HCT116 (cell line): ENCODE results near the gene CNPY3. TPM values are rescaled to one million over a fixed set of nuclear protein-coding genes. Genes with fewer than 3 reads are reported as not detected.

Source experiments
- ATAC-seq: fragments of 200-7000 bp; cut with Tn5 transposase; 2 replicates; pipeline ENCODE4 v1.9.1; 2020; ENCODE audit warnings: mild to moderate bottlenecking, moderate library complexity
- BruUV-seq: library from RNA; stranded (reverse); fragments of 400-500 nt; replicated peaks from 2 replicates; lab custom pipeline; 2021; lab: Mats Ljungman, UMichigan
- CTCF ChIA-PET: fragments of 300-600 bp; sonication (Branson Sonifier 250); formaldehyde crosslinking; loops from one replicate; lab custom pipeline; 2021; ENCODE audit warnings: antibody characterized with exemption; lab: Charles Lee
- POLR2A ChIA-PET: fragments of 300-600, 350-600 bp; sonication (Branson Sonifier 250); formaldehyde crosslinking; loops from one replicate; lab custom pipeline; 2021; ENCODE audit warnings: antibody characterized with exemption; lab: Charles Lee
- RAD21 ChIA-PET, 2 experiments: fragments of 300-600 bp; sonication (Branson Sonifier 250); formaldehyde crosslinking; loops; one replicate each; lab custom pipeline; 2023; ENCODE audit warnings: low total read pairs in 2 of 2; ENCODE audit not compliant: uncharacterized antibody in 2 of 2, unreplicated experiment in 2 of 2, low non-redundant PET in 1 of 2; lab: Charles Lee
- DNase-seq: peaks from one replicate; pipeline ENCODE4 v3.0.0-alpha.2; 2010; ENCODE audit warnings: low read depth, low spot score
- H2AFZ ChIP-seq: fragments of 200-600 bp; shearing (Covaris generic), sonication (generic); 2 replicates; pipeline ENCODE4 v1.6.1; 2017; ENCODE audit warnings: low read depth, mixed run types, mixed read lengths, antibody characterized with exemption, low read length; ENCODE audit not compliant: poor library complexity, severe bottlenecking
- H3K27ac ChIP-seq: 2 replicates; pipeline ENCODE4 v1.5.1; 2012; ENCODE audit warnings: low read depth, low read length
- H3K27me3 ChIP-seq: fragments of 200-600 bp; sonication (generic); 2 replicates; pipeline ENCODE4 v1.6.1; 2016; ENCODE audit warnings: mixed run types, low read length, mixed read lengths; ENCODE audit not compliant: insufficient read depth
- H3K36me3 ChIP-seq, 2 experiments: fragments of 200-500 bp in 1 of 2; fragments of 200-600 bp in 1 of 2; sonication (Bioruptor generic) in 1 of 2; sonication (generic) in 1 of 2; 2 replicates each; pipeline versions ENCODE4 v1.5.1 to v1.6.1; 2014 to 2016; ENCODE audit warnings: low read length in 2 of 2, inconsistent platforms in 1 of 2, mixed read lengths in 1 of 2, mixed run types in 1 of 2; ENCODE audit not compliant: insufficient read depth in 2 of 2, control insufficient read depth in 1 of 2
- H3K4me1 ChIP-seq, 2 experiments: fragments of 200-600 bp in 1 of 2; sonication (generic) in 1 of 2; 2 replicates each; pipeline versions ENCODE4 v1.5.1 to v1.6.1; 2012 to 2017; ENCODE audit warnings: low read length in 2 of 2, inconsistent platforms in 1 of 2, mild to moderate bottlenecking in 1 of 2, mixed read lengths in 1 of 2, mixed run types in 1 of 2, moderate library complexity in 1 of 2; ENCODE audit not compliant: insufficient read depth in 2 of 2, control insufficient read depth in 1 of 2
- H3K4me2 ChIP-seq: fragments of 200-600 bp; sonication (generic); 2 replicates; pipeline ENCODE4 v1.6.1; 2017; ENCODE audit warnings: mixed run types, low read length, mixed read lengths
- H3K4me3 ChIP-seq, 2 experiments: fragments of 200-600 bp in 1 of 2; sonication (generic) in 1 of 2; replicated peaks in 1 of 2; 2 replicates each; pipeline ENCODE4 v1.5.1; 2011 to 2016; ENCODE audit warnings: low read length in 2 of 2, control low read depth in 1 of 2, low read depth in 1 of 2, mild to moderate bottlenecking in 1 of 2, mixed read lengths in 1 of 2, mixed run types in 1 of 2
- H3K79me2 ChIP-seq: fragments of 200-600 bp; sonication (generic); 2 replicates; pipeline ENCODE4 v1.6.1; 2017; ENCODE audit warnings: mild to moderate bottlenecking, mixed run types, low read length, moderate library complexity, mixed read lengths; ENCODE audit not compliant: insufficient read depth
- H3K9ac ChIP-seq: fragments of 200-600 bp; sonication (generic); 2 replicates; pipeline ENCODE4 v1.6.1; 2016; ENCODE audit warnings: low read length, mixed read lengths
- H3K9me2 ChIP-seq: fragments of 200-600 bp; sonication (generic), shearing (Covaris generic); 2 replicates; pipeline ENCODE4 v1.6.1; 2017; ENCODE audit warnings: mixed run types, mild to moderate bottlenecking, moderate library complexity; ENCODE audit not compliant: insufficient read depth
- H3K9me3 ChIP-seq, 2 experiments: fragments of 200-500 bp in 1 of 2; fragments of 200-600 bp in 1 of 2; sonication (Bioruptor generic) in 1 of 2; sonication (generic) in 1 of 2; 2 replicates each; pipeline ENCODE4 v1.6.1; 2014 to 2017; ENCODE audit warnings: low read length in 2 of 2, mixed read lengths in 2 of 2, inconsistent platforms in 1 of 2, low read depth in 1 of 2, mild to moderate bottlenecking in 1 of 2, mixed run types in 1 of 2, moderate library complexity in 1 of 2; ENCODE audit not compliant: control insufficient read depth in 1 of 2, insufficient read depth in 1 of 2
- H4K20me1 ChIP-seq: fragments of 200-600 bp; sonication (generic), shearing (Covaris generic); 2 replicates; pipeline ENCODE4 v1.6.1; 2017; ENCODE audit warnings: mixed run types, mild to moderate bottlenecking, moderate library complexity; ENCODE audit not compliant: insufficient read depth
- CTCF ChIP-seq, 3 experiments: fragments of 200-600 bp in 1 of 3; sonication (generic) in 1 of 3; IDR thresholded peaks in 2 of 3; conservative IDR thresholded peaks in 1 of 3; 2 replicates each; pipeline ENCODE4 v1.5.1; 2012 to 2017; ENCODE audit warnings: low read depth in 2 of 3, low read length in 2 of 3, antibody characterized with exemption in 1 of 3, borderline replicate concordance in 1 of 3, control low read depth in 1 of 3, mild to moderate bottlenecking in 1 of 3, mixed read lengths in 1 of 3, mixed run types in 1 of 3, moderate library complexity in 1 of 3; ENCODE audit not compliant: insufficient read depth in 1 of 3
- ELF1 ChIP-seq: IDR thresholded peaks from 2 replicates; pipeline ENCODE4 v1.6.1; 2012; ENCODE audit warnings: low read depth, borderline replicate concordance
- EZH2 ChIP-seq: fragments of 200-600 bp; sonication (generic); IDR thresholded peaks from 2 replicates; pipeline ENCODE4 v1.6.1; 2017; ENCODE audit warnings: antibody characterized with exemption, mixed run types
- FOSL1 ChIP-seq: IDR thresholded peaks from 2 replicates; pipeline ENCODE4 v1.6.1; 2012; ENCODE audit warnings: low read depth
- MAX ChIP-seq: IDR thresholded peaks from 2 replicates; pipeline ENCODE4 v1.6.1; 2012
- POLR2AphosphoS5 ChIP-seq: IDR thresholded peaks from 2 replicates; pipeline ENCODE4 v1.6.1; 2011; ENCODE audit warnings: mild to moderate bottlenecking, low read depth, low read length, moderate library complexity
- REST ChIP-seq: IDR thresholded peaks from 2 replicates; pipeline ENCODE4 v1.6.1; 2012; ENCODE audit warnings: low read depth
- SIN3A ChIP-seq: IDR thresholded peaks from 2 replicates; pipeline ENCODE4 v1.6.1; 2012; ENCODE audit warnings: low read depth
- YY1 ChIP-seq: IDR thresholded peaks from 2 replicates; pipeline ENCODE4 v1.6.1; 2011; ENCODE audit warnings: low read length, low read depth, moderate library complexity, mild to moderate bottlenecking; ENCODE audit not compliant: insufficient replicate concordance; ENCODE audit errors: extremely low read depth
- ZFX ChIP-seq: fragments of 450-650 bp; IDR thresholded peaks from 2 replicates; pipeline ENCODE4 v1.6.1; 2017
- ZNF274 ChIP-seq: fragments of 200-500 bp; sonication (Bioruptor generic); IDR thresholded peaks from 2 replicates; pipeline ENCODE4 v1.6.1; 2014; ENCODE audit warnings: mild to moderate bottlenecking, low read depth, low read length, inconsistent platforms
- intact Hi-C: fragments of 100-400 bp; cut with micrococcal nuclease; formaldehyde crosslinking; loops from 2 replicates; pipeline ENCODE4 v1.10.0; 2022
- total RNA-seq: library from RNA; stranded (reverse); gene quantifications from one replicate; pipeline ENCODE4 v1.2.1, GENCODE V29; 2021; ENCODE audit not compliant: unreplicated experiment

The CNPY3 gene
- total RNA-seq, 1 experiment from 2014 or later: 49.1 TPM

- CTCF ChIA-PET: interaction anchor here (0.6 to 0.8 kb wide), 2 partner anchors 8 to 404 kb away, joined by 3 to 4 read pairs; no protein-coding TSS in a partner anchor
Measured at GRCh38 chr6:42929821-42930360, 611 bp downstream of the CNPY3 start.

More at GRCh38 chr6:42929821-42930360, 611 bp downstream of the CNPY3 start:
- RAD21 ChIA-PET: no interaction called here
- H3K4me1 ChIP-seq: peaks cover 8 to 18% of the 10 kb centered on the region in 2 experiments; a peak in 3 of 4 replicates
- H3K4me3 ChIP-seq: peak overlapping the region; percentile 60 to 79
- intact Hi-C loops: loop anchor here (1.0 kb wide), 1 partner anchor 84 kb away; the partner anchor contains the start of gene KLHDC3
- POLR2A ChIA-PET: interaction anchor here (0.6 to 2.6 kb wide), 12 partner anchors 11 to 273 kb away, joined by 3 to 11 read pairs (median 3); partner anchors contain the start of genes PEX6, PPP2R5D and RRP36
- no peaks in the 10 kb centered on the region for H3K9me2 ChIP-seq
- ATAC-seq: peak; percentile 27
- no TSS peak for BruUV-seq
- H3K9ac ChIP-seq: peak overlapping the region; percentile 73
- H3K36me3 ChIP-seq: peaks cover 9 to 17% of the 10 kb centered on the region in 2 experiments; a peak in 3 of 4 replicates
- H3K9me3 ChIP-seq: no peaks in the 10 kb centered on the region
- DNase-seq: no peak
- TF ChIP-seq MAX (no peak), POLR2AphosphoS5 (no peak), FOSL1 (no peak; the same call in 1 of the 2 replicates), SIN3A (no peak), ZNF274 (no peak), ZFX (no peak), EZH2 (no peak), CTCF (IDR thresholded peaks at IDR 0.05 in 2 of 3, conservative IDR thresholded peaks at IDR 0.05 in 1 of 3; ENCODE audit: borderline replicate concordance in 1 of 3, insufficient read depth in 1 of 3, low read depth in 2 of 3, low read length in 2 of 3) (no peak), REST (no peak), ELF1 (no peak), YY1 (no peak)
- TF ChIP-seq, all 23 proteins: peak for 0
- Histone ChIP-seq H4K20me1 (no peaks in the 10 kb centered on the region), H3K4me2 (peak overlapping the region; percentile 82), H3K79me2 (peaks cover 48% of the 10 kb centered on the region), H2AFZ (no peak overlapping the region), H3K27me3 (no peaks in the 10 kb centered on the region), H3K27ac (peak overlapping the region; percentile 88)
